Spleen (tissue), 11 donors: Measurements from ENCODE around the gene ST7. TPM values are rescaled to one million over a fixed set of nuclear protein-coding genes. Genes with fewer than 3 reads are reported as not detected.
A peak's percentile ranks its signal among the peaks of the same experiment; 100 is the strongest.

ENCODE experiments used
- DNase-seq: peaks from one replicate; pipeline ENCODE4 v3.0.0-alpha.2; 2020
- H3K27ac ChIP-seq, 8 donors: fragments of 200-600 bp; sonication (generic) in 7 of 8; 1 replicate in 4 of 8; 2 replicates in 4 of 8; pipeline versions ENCODE4 v1.5.0 to v1.8.0; 2016 to 2021; ENCODE audit warnings: inconsistent platforms in 4 of 8, mild to moderate bottlenecking in 4 of 8, moderate library complexity in 1 of 8
- H3K27me3 ChIP-seq, 7 donors: fragments of 200-600 bp; sonication (generic) in 6 of 7; replicated peaks in 1 of 7; 1 replicate in 4 of 7; 2 replicates in 3 of 7; pipeline versions ENCODE4 v1.5.0 to v1.8.0; 2016 to 2021; ENCODE audit warnings: inconsistent platforms in 3 of 7, mild to moderate bottlenecking in 1 of 7
- H3K36me3 ChIP-seq, 6 donors: fragments of 200-600 bp; sonication (generic) in 5 of 6; 1 replicate in 4 of 6; 2 replicates in 2 of 6; pipeline versions ENCODE4 v1.5.0 to v1.8.0; 2016 to 2021; ENCODE audit warnings: inconsistent platforms in 2 of 6
- H3K4me1 ChIP-seq, 6 donors: fragments of 200-600 bp; sonication (generic) in 5 of 6; 1 replicate in 3 of 6; 2 replicates in 3 of 6; pipeline versions ENCODE4 v1.5.0 to v1.8.0; 2016 to 2021; ENCODE audit warnings: inconsistent platforms in 3 of 6
- H3K4me3 ChIP-seq, 8 donors: fragments of 200-600 bp; sonication (generic) in 7 of 8; 1 replicate in 4 of 8; 2 replicates in 4 of 8; pipeline versions ENCODE4 v1.5.0 to v1.8.0; 2016 to 2021; ENCODE audit warnings: inconsistent platforms in 4 of 8, mild to moderate bottlenecking in 4 of 8, moderate library complexity in 2 of 8
- H3K9me3 ChIP-seq, 8 donors: fragments of 200-600 bp; sonication (generic) in 7 of 8; 1 replicate in 4 of 8; 2 replicates in 4 of 8; pipeline versions ENCODE4 v1.5.0 to v1.8.0; 2016 to 2021; ENCODE audit warnings: inconsistent platforms in 4 of 8
- POLR2A ChIP-seq, 3 donors: fragments of 450-650 bp; IDR thresholded peaks; one replicate each; pipeline ENCODE4 v1.5.1; 2017; ENCODE audit warnings: antibody characterized with exemption in 3 of 3, mild to moderate bottlenecking in 1 of 3
- POLR2AphosphoS5 ChIP-seq, 3 donors: sonication (generic); formaldehyde crosslinking; IDR thresholded peaks; one replicate each; pipeline ENCODE4 v1.5.1; 2017; ENCODE audit warnings: antibody characterized with exemption in 3 of 3
- WGBS, 5 donors: extraction: QIAGEN DNeasy Blood & Tissue Kit in 3 of 5; methylation state at CpG; one replicate each; pipeline versions ENCODE4 v1.1.5 to v1.1.7; 2013 to 2018; 5-methylcytosine and 5-hydroxymethylcytosine counted together
- intact Hi-C: fragments of 100-400 bp; cut with DNase I; formaldehyde crosslinking; loops from one replicate; pipeline ENCODE4 v1.15.0; 2023; ENCODE audit warnings: low total_unique reads
- polyA plus RNA-seq, 3 donors: library from polyadenylated mRNA; stranded (reverse); fragments of 200-250 nt; gene quantifications; one replicate each; pipeline ENCODE4 v1.2.1, GENCODE V29; 2013
- total RNA-seq, 7 donors: library from RNA; depleted of rRNA in 3 of 7; stranded (reverse); fragments of >200 nt in 3 of 7; fragmentation: NEBNext Ultra II Directional in 4 of 7; extraction: Animal tissue kit (Norgen Biotek cat#: 25700) in 4 of 7; gene quantifications; one replicate each; pipeline versions ENCODE4 v1.1.0 to v1.2.1, GENCODE V29; 2016 to 2021
- TF ChIP-seq, protein P1 (sequence below), 11 experiments: fragments of 200-600 bp in 7 of 11; fragments of 450-650 bp in 4 of 11; sonication (generic) in 4 of 11; IDR thresholded peaks in 8 of 11; conservative IDR thresholded peaks in 3 of 11; 1 replicate in 7 of 11; 2 replicates in 4 of 11; pipeline versions ENCODE4 v1.4.0 to v1.8.0; 2016 to 2021; ENCODE audit warnings: antibody characterized with exemption in 11 of 11, inconsistent platforms in 4 of 11, mild to moderate bottlenecking in 1 of 11
- donor health status: healthy with polysubstance abuse.
- donor health status: DM: no; HTN: no; CAD: no; lungs with moderate emphysema.
- donor health status: DM: no; HTN: no; CAD: no.
- donor health status: Bipolar disorder and iron deficiency.
- donor health status: healthy.
- donor health status: DM: no; HTN: no; CAD: no.
- donor health status: DM: yes; HTN: yes; CAD: no.

Gene ST7
- total and polyA plus RNA-seq, 10 donors, result 4.7 to 36.4 (median 15.8) TPM

DNA sequence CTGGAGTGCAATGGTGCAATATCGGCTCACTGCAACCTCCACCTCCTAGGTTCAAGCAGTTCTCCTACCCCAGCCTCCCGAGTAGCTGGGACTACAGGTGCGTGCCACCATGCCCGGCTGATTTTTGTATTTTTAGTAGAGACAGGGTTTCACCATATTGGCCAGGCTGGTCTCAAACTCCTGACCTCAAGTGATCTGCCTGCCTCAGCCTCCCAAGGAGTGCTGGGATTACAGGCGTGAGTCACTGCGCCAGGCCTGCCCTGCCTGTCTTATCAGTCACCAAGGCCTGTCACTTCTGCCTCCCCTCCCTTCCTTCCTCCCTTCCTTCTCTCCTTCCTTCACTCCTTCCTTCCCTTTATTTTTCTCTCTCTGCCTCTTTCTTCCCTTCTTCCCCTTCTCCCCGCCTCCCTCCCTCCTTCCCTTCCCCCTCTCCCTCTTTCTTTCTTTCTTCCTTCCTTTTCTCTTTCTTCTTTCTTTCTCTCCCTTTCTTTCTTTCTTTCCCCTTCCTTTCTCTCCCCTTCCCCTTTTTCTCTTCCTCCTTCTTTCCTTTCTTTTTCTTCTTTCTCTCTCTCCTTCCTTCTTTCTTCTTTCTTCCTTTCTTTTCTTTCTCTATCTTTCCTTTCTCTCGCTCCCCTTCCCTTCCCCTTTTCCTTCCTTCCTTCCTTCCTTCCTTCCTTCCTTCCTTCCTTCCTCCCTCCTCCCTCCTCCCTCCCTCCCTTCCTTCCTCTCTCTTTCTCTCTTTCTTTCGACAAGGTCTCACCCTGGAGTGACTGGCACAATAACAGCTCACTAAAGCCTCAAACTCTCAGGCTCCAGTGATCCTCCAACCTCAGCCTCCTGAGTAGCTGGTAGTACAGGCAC lies 3.1 kb upstream of the ST7 start:
- H3K36me3 ChIP-seq, result no peaks in the 10 kb centered on the region
- DNase-seq, result no peak
- WGBS, 5 donors, result 67 to 92% (median 87%) methylated on average over 8 to 9 of the region's 9 CpGs
- no peak overlapping the region for H3K27ac ChIP-seq
- no peaks in the 10 kb centered on the region for H3K27me3 ChIP-seq
- H3K9me3 ChIP-seq, result no peaks in the 10 kb centered on the region
- H3K4me3 ChIP-seq, result no peak overlapping the region
- intact Hi-C loops, result no loop called here
- TF ChIP-seq, protein P1, sequence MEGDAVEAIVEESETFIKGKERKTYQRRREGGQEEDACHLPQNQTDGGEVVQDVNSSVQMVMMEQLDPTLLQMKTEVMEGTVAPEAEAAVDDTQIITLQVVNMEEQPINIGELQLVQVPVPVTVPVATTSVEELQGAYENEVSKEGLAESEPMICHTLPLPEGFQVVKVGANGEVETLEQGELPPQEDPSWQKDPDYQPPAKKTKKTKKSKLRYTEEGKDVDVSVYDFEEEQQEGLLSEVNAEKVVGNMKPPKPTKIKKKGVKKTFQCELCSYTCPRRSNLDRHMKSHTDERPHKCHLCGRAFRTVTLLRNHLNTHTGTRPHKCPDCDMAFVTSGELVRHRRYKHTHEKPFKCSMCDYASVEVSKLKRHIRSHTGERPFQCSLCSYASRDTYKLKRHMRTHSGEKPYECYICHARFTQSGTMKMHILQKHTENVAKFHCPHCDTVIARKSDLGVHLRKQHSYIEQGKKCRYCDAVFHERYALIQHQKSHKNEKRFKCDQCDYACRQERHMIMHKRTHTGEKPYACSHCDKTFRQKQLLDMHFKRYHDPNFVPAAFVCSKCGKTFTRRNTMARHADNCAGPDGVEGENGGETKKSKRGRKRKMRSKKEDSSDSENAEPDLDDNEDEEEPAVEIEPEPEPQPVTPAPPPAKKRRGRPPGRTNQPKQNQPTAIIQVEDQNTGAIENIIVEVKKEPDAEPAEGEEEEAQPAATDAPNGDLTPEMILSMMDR (IDR thresholded peaks at IDR 0.05 in 8 of 11, conservative IDR thresholded peaks at IDR 0.05 in 3 of 11), result no peak
- TF ChIP-seq POLR2A (IDR thresholded peaks at IDR 0.05) (no peak), POLR2AphosphoS5 (IDR thresholded peaks at IDR 0.05) (no peak)
- H3K4me1 ChIP-seq, result peaks cover 8 to 27% (median 19%) of the 10 kb centered on the region in 6 donors

DNA sequence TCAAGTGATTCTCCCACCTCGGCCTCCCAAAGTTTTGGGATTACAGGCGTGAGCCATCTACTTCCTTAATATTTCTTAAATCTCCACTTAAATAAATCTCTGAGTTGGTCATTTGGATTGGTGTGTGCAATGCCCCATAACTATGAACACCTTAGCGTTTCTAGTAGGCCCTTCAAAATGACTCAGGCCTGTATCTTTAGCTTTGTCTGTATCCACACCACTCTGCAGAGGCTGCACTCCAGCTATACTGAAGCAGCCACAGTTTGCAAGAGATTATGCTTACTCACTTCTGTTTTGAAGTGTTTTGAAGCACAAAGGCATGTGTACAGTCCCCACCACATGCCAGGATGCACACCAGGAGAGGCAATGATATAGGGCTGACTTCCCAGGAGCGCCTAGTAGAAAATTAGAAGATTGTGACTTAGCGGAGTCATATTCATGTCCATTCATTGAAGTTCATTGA lies 2.4 kb upstream of the ST7 start:
- Histone ChIP-seq H3K4me3 (no peak overlapping the region), H3K9me3 (no peaks in the 10 kb centered on the region), H3K27me3 (no peaks in the 10 kb centered on the region), H3K4me1 (peaks cover 8 to 34% (median 27%) of the 10 kb centered on the region in 6 donors), H3K36me3 (no peaks in the 10 kb centered on the region), H3K27ac (no peak overlapping the region)
- TF ChIP-seq, protein P1 (IDR thresholded peaks at IDR 0.05 in 8 of 11, conservative IDR thresholded peaks at IDR 0.05 in 3 of 11), result no peak
- intact Hi-C loops, result no loop called here
- 84 to 90% (median 86%) methylated on average over 5 of the region's 5 CpGs for WGBS, 5 donors
- no peak for DNase-seq

DNA sequence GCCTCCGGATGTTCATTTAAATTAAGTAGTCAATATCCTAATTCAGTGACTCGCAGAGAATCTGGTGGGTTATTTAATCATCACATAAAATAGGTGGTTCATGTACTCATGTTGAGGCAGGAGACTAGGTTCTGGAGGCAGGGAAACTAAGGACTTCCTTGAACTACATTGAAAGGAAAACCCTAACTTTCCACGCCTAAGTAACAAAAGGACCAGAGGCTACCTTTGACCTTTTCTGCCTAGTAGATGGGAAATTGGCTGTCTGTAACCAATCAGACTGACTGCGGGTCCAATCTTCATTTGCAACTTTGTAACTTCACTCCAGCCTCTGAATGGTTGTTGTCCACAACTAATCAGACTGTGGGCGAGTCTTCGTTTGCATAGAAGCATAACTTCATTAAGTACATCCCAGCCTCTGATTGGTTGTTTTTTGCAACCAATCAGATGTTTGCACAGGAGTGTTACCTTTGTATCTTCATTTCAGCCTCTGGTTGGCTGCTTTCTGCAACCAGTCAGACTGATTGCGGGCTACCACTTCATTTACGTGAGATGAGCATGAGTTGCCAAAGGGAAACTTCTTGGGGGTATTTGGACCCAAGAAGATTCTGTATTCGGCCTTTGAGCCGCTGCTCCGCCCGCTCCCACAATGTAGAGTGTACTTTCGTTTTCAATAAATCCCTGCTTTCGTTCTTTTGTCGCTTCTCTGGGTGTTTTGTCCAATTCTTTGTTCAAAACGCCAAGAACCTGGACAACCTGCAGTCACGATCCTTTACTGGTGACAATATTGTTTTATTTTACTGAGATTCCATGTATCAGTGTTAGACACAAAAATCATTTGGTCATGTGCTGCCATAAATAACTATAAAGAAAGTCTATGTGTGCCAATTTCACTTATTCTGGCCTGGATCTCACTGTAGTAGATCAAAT lies 1.7 kb upstream of the ST7 start:
- no peak for DNase-seq
- peaks cover 11 to 40% (median 28%) of the 10 kb centered on the region in 6 donors for H3K4me1 ChIP-seq
- intact Hi-C loops, result no loop called here
- WGBS, 5 donors, result 95 to 97% (median 96%) methylated on average over 17 of the region's 17 CpGs
- TF ChIP-seq, protein P1 (IDR thresholded peaks at IDR 0.05 in 8 of 11, conservative IDR thresholded peaks at IDR 0.05 in 3 of 11), result no peak
- TF ChIP-seq POLR2A (IDR thresholded peaks at IDR 0.05), result no peak
- no peak for TF ChIP-seq POLR2AphosphoS5 (IDR thresholded peaks at IDR 0.05)
- no peaks in the 10 kb centered on the region for H3K27me3 ChIP-seq
- peak overlapping the region in 1 of 8 donors; percentile 2 for H3K4me3 ChIP-seq
- no peak overlapping the region for H3K27ac ChIP-seq
- H3K9me3 ChIP-seq, result no peaks in the 10 kb centered on the region
- no peaks in the 10 kb centered on the region for H3K36me3 ChIP-seq
